Neural progenitor cell (in vitro differentiated cells): Measurements from ENCODE around the gene ATG10.

Source experiments
- EZH2 ChIP-seq: fragments of 200-600 bp; sonication (generic); IDR thresholded peaks from 2 replicates; pipeline ENCODE4 v1.6.1; 2017; ENCODE audit warnings: antibody characterized with exemption, mild to moderate bottlenecking, moderate library complexity
- EZH2phosphoT487 ChIP-seq: fragments of 200-600 bp; sonication (generic); IDR thresholded peaks from 2 replicates; pipeline ENCODE4 v1.6.1; 2017; ENCODE audit warnings: antibody characterized with exemption
- TF ChIP-seq, protein P1 (sequence below): fragments of 200-600 bp; sonication (generic); IDR thresholded peaks from 2 replicates; pipeline ENCODE4 v1.5.1; 2017; ENCODE audit warnings: antibody characterized with exemption, mild to moderate bottlenecking

DNA sequence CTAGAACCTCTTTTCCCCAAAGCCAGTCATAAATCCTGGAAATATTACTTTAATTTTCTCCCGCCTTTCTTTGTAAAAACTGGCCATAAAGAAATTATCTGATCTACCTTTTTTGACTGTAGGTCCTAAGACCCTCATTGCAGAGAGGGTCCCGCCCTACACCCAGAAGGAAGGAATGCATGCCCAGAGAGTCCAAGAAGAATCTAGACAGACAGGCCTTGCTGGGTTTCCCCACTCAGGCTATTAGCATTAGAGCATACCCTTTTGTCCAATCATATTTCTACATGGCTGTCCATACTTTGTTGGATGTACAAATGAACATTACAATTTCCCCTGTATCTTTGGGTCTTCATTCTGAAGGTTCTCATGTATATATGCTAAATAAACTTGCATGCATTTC is 1.9 kb upstream of the ATG10 start:
- TF ChIP-seq, protein P1, sequence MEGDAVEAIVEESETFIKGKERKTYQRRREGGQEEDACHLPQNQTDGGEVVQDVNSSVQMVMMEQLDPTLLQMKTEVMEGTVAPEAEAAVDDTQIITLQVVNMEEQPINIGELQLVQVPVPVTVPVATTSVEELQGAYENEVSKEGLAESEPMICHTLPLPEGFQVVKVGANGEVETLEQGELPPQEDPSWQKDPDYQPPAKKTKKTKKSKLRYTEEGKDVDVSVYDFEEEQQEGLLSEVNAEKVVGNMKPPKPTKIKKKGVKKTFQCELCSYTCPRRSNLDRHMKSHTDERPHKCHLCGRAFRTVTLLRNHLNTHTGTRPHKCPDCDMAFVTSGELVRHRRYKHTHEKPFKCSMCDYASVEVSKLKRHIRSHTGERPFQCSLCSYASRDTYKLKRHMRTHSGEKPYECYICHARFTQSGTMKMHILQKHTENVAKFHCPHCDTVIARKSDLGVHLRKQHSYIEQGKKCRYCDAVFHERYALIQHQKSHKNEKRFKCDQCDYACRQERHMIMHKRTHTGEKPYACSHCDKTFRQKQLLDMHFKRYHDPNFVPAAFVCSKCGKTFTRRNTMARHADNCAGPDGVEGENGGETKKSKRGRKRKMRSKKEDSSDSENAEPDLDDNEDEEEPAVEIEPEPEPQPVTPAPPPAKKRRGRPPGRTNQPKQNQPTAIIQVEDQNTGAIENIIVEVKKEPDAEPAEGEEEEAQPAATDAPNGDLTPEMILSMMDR: no peak
- TF ChIP-seq EZH2phosphoT487 (no peak), EZH2 (no peak)
